Endodermal cell (in vitro differentiated cells): ENCODE data around the gene RTL1. TPM values are rescaled to one million over a fixed set of nuclear protein-coding genes. Genes with fewer than 3 reads are reported as not detected.
A peak's percentile ranks its signal among the peaks of the same experiment; 100 is the strongest.

Source experiments
- DNase-seq: peaks from one replicate; pipeline ENCODE4 v3.0.0-alpha.2; 2017
- H3K27ac ChIP-seq: 2 replicates; pipeline ENCODE4 v1.5.1; 2013; ENCODE audit warnings: mild to moderate bottlenecking, low read depth, low read length, moderate library complexity
- H3K27me3 ChIP-seq: 2 replicates; pipeline ENCODE4 v1.6.1; 2013; ENCODE audit warnings: mild to moderate bottlenecking, low read length, moderate library complexity; ENCODE audit not compliant: insufficient read depth, control insufficient read depth, poor library complexity, severe bottlenecking
- H3K36me3 ChIP-seq: 2 replicates; pipeline ENCODE4 v1.7.0; 2013; ENCODE audit warnings: mild to moderate bottlenecking, low read length, moderate library complexity; ENCODE audit not compliant: control insufficient read depth, insufficient read depth
- H3K4me1 ChIP-seq: one replicate; pipeline ENCODE4 v1.7.0; 2013; ENCODE audit warnings: low read length; ENCODE audit not compliant: control insufficient read depth, insufficient read depth
- H3K4me3 ChIP-seq: 2 replicates; pipeline ENCODE4 v1.5.1; 2013; ENCODE audit warnings: mild to moderate bottlenecking, low read length, moderate library complexity
- H3K9ac ChIP-seq: 2 replicates; pipeline ENCODE4 v1.6.1; 2013; ENCODE audit warnings: mild to moderate bottlenecking, low read length, moderate library complexity; ENCODE audit not compliant: poor library complexity, severe bottlenecking; ENCODE audit errors: extremely low read depth
- H3K9me3 ChIP-seq: 2 replicates; pipeline ENCODE4 v1.6.1; 2013; ENCODE audit warnings: mild to moderate bottlenecking, low read length, moderate library complexity; ENCODE audit not compliant: control insufficient read depth
- H3K27ac Mint-ChIP-seq: 2 replicates; pipeline ENCODE4 v1.8.0; 2020; ENCODE audit warnings: mixed read lengths
- H3K27me3 Mint-ChIP-seq: 2 replicates; pipeline ENCODE4 v1.8.0; 2021; ENCODE audit warnings: mild to moderate bottlenecking, mixed read lengths; ENCODE audit not compliant: insufficient read depth
- H3K36me3 Mint-ChIP-seq: 2 replicates; pipeline ENCODE4 v1.8.0; 2020; ENCODE audit warnings: low read depth, mixed read lengths
- H3K4me1 Mint-ChIP-seq: 2 replicates; pipeline ENCODE4 v1.8.0; 2020; ENCODE audit warnings: mixed read lengths
- H3K4me3 Mint-ChIP-seq: 2 replicates; pipeline ENCODE4 v1.8.0; 2020; ENCODE audit warnings: mild to moderate bottlenecking, moderate library complexity, mixed read lengths
- H3K9me3 Mint-ChIP-seq: 2 replicates; pipeline ENCODE4 v1.8.0; 2020; ENCODE audit warnings: mild to moderate bottlenecking, mixed read lengths
- CTCF ChIP-seq: fragments of 200-600 bp; sonication (generic); conservative IDR thresholded peaks from 2 replicates; pipeline ENCODE4 v1.5.0; 2021; ENCODE audit warnings: antibody characterized with exemption, mild to moderate bottlenecking
- WGBS, 2 experiments: methylation state at CpG; one replicate each; pipeline versions ENCODE4 v1.1.5 to v1.1.7; 2013; ENCODE audit warnings: missing lambda C conversion rate in 2 of 2, mixed read lengths in 1 of 2; ENCODE audit not compliant: insufficient coverage in 1 of 2, insufficient read length in 1 of 2; 5-methylcytosine and 5-hydroxymethylcytosine counted together
- total RNA-seq, 2 donors: library from RNA; stranded (reverse); fragmentation: NEBNext Ultra II Directional in 1 of 2; extraction: Animal tissue kit (Norgen Biotek cat#: 25700) in 1 of 2; gene quantifications; 2 replicates in 1 of 2; 3 replicates in 1 of 2; pipeline ENCODE4 v1.2.1, GENCODE V29; 2021

RTL1 gene
- total RNA-seq, 2 donors from 2014 or later = 0.86 to 2.0 TPM

- 91 to 92% methylated on average over 14 to 20 of the region's 20 CpGs for WGBS, 2 experiments
- Histone ChIP-seq H3K4me3 (no peak overlapping the region), H3K27me3 (no peaks in the 10 kb centered on the region), H3K9me3 (no peaks in the 10 kb centered on the region), H3K9ac (no peak overlapping the region), H3K4me1 (no peaks in the 10 kb centered on the region), H3K27ac (no peak overlapping the region), H3K36me3 (no peaks in the 10 kb centered on the region)
- H3K9me3 Mint-ChIP-seq = no peaks in the 10 kb centered on the region
- H3K4me3 Mint-ChIP-seq = no peak overlapping the region
- H3K36me3 Mint-ChIP-seq = no peaks in the 10 kb centered on the region
- peaks cover 12% of the 10 kb centered on the region for H3K4me1 Mint-ChIP-seq
- DNase-seq = no peak
- no peak overlapping the region for H3K27ac Mint-ChIP-seq
- no peaks in the 10 kb centered on the region for H3K27me3 Mint-ChIP-seq
- no peak for TF ChIP-seq CTCF
Observed at GRCh38 chr14:100856056-100856950, 47.2 kb downstream of the RTL1 start.

GRCh38 chr14:100855256-100855930, 48.1 kb downstream of the RTL1 start:
- Mint-ChIP-seq H3K4me3 (no peak overlapping the region), H3K4me1 (peaks cover 12% of the 10 kb centered on the region), H3K27me3 (no peaks in the 10 kb centered on the region), H3K27ac (no peak overlapping the region), H3K36me3 (no peaks in the 10 kb centered on the region), H3K9me3 (no peaks in the 10 kb centered on the region)
- peak; percentile 53 for TF ChIP-seq CTCF
- 91 to 92% methylated on average over 15 to 18 of the region's 18 CpGs for WGBS, 2 experiments
- Histone ChIP-seq H3K9ac (no peak overlapping the region), H3K36me3 (no peaks in the 10 kb centered on the region), H3K4me1 (no peaks in the 10 kb centered on the region), H3K9me3 (no peaks in the 10 kb centered on the region), H3K4me3 (no peak overlapping the region), H3K27me3 (no peaks in the 10 kb centered on the region), H3K27ac (no peak overlapping the region)
- DNase-seq = no peak

- H3K27me3 Mint-ChIP-seq = no peaks in the 10 kb centered on the region
- H3K27ac Mint-ChIP-seq = no peak overlapping the region
- H3K9me3 Mint-ChIP-seq = no peaks in the 10 kb centered on the region
- DNase-seq = no peak
- TF ChIP-seq CTCF = no peak
- peaks cover 12% of the 10 kb centered on the region for H3K4me1 Mint-ChIP-seq
- Histone ChIP-seq H3K9ac (no peak overlapping the region), H3K4me3 (no peak overlapping the region), H3K9me3 (no peaks in the 10 kb centered on the region), H3K27ac (no peak overlapping the region), H3K27me3 (no peaks in the 10 kb centered on the region), H3K4me1 (no peaks in the 10 kb centered on the region), H3K36me3 (no peaks in the 10 kb centered on the region)
- WGBS, 2 experiments = 97 to 100% methylated on average over 4 to 5 of the region's 5 CpGs
- H3K36me3 Mint-ChIP-seq = no peaks in the 10 kb centered on the region
- H3K4me3 Mint-ChIP-seq = no peak overlapping the region
Observed at GRCh38 chr14:100854435-100854834, 49.1 kb downstream of the RTL1 start.
